Measurements from ENCODE around the gene SNORC.

GRCh38 chr2:232842689-232843088 is 27.4 kb upstream of the SNORC start:
- TF ChIP-seq CTCF (IDR thresholded peaks at IDR 0.05; ENCODE audit: insufficient read depth, low read length, poor library complexity, severe bottlenecking): no peak
- TF ChIP-seq EZH2phosphoT487 (conservative IDR thresholded peaks at IDR 0.05; ENCODE audit: low read length): no peak

Data from SU-DHL-6 (cell line).